Neural progenitor cell (in vitro differentiated cells): ENCODE measurements around the gene SKIC8. TPM values are rescaled to one million over a fixed set of nuclear protein-coding genes. Genes with fewer than 3 reads are reported as not detected.

Experiments
- DNase-seq: peaks from one replicate; pipeline ENCODE4 v3.0.0-alpha.2; 2016; ENCODE audit warnings: low spot score
- H2AFZ ChIP-seq: fragments of 200-600 bp; sonication (generic); replicated peaks from 2 replicates; pipeline ENCODE4 v1.6.1; 2016; ENCODE audit warnings: antibody characterized with exemption
- H3F3A ChIP-seq: fragments of 200-600 bp; sonication (generic); 2 replicates; pipeline ENCODE4 v1.6.1; 2016; ENCODE audit warnings: antibody characterized with exemption, low read depth
- H3K27ac ChIP-seq: fragments of 200-600 bp; sonication (generic); 2 replicates; pipeline ENCODE4 v1.5.1; 2016; ENCODE audit warnings: mild to moderate bottlenecking
- H3K27me3 ChIP-seq: fragments of 200-600 bp; sonication (generic); 2 replicates; pipeline ENCODE4 v1.6.1; 2016; ENCODE audit warnings: mild to moderate bottlenecking, moderate library complexity
- H3K36me3 ChIP-seq: fragments of 200-600 bp; sonication (generic); 2 replicates; pipeline ENCODE4 v1.5.1; 2016
- H3K4me1 ChIP-seq: fragments of 200-600 bp; sonication (generic); 2 replicates; pipeline ENCODE4 v1.6.1; 2016; ENCODE audit warnings: mixed run types
- H3K4me2 ChIP-seq: fragments of 200-600 bp; sonication (generic); 2 replicates; pipeline ENCODE4 v1.6.1; 2016
- H3K4me3 ChIP-seq: fragments of 200-600 bp; sonication (generic); 2 replicates; pipeline ENCODE4 v1.5.1; 2016
- H3K79me2 ChIP-seq: fragments of 200-600 bp; sonication (generic); 2 replicates; pipeline ENCODE4 v1.6.1; 2016; ENCODE audit warnings: low read depth
- H3K9ac ChIP-seq: fragments of 200-600 bp; sonication (generic); 2 replicates; pipeline ENCODE4 v1.6.1; 2016
- H3K9me3 ChIP-seq: fragments of 200-600 bp; sonication (generic); 2 replicates; pipeline ENCODE4 v1.5.1; 2016; ENCODE audit warnings: low read depth
- H4K20me1 ChIP-seq: fragments of 200-600 bp; sonication (generic); 2 replicates; pipeline ENCODE4 v1.6.1; 2016; ENCODE audit warnings: low read depth
- H3K27ac Mint-ChIP-seq: 3 replicates; pipeline ENCODE4 v1.8.0; 2021; ENCODE audit warnings: mixed read lengths
- H3K27me3 Mint-ChIP-seq: 2 replicates; pipeline ENCODE4 v1.8.0; 2022; ENCODE audit warnings: low read depth, mild to moderate bottlenecking, inconsistent platforms, moderate library complexity, mixed read lengths; ENCODE audit not compliant: insufficient read depth
- H3K36me3 Mint-ChIP-seq: 3 replicates; pipeline ENCODE4 v1.8.0; 2021; ENCODE audit warnings: mixed read lengths
- H3K4me1 Mint-ChIP-seq: 3 replicates; pipeline ENCODE4 v1.8.0; 2021; ENCODE audit warnings: mixed read lengths
- H3K4me3 Mint-ChIP-seq: 3 replicates; pipeline ENCODE4 v1.8.0; 2021; ENCODE audit warnings: mild to moderate bottlenecking, moderate library complexity, mixed read lengths
- H3K9me3 Mint-ChIP-seq: 3 replicates; pipeline ENCODE4 v1.8.0; 2020; ENCODE audit warnings: mixed read lengths
- EZH2 ChIP-seq: fragments of 200-600 bp; sonication (generic); IDR thresholded peaks from 2 replicates; pipeline ENCODE4 v1.6.1; 2017; ENCODE audit warnings: antibody characterized with exemption, mild to moderate bottlenecking, moderate library complexity
- EZH2phosphoT487 ChIP-seq: fragments of 200-600 bp; sonication (generic); IDR thresholded peaks from 2 replicates; pipeline ENCODE4 v1.6.1; 2017; ENCODE audit warnings: antibody characterized with exemption
- total RNA-seq: library from RNA; depleted of rRNA; stranded (reverse); fragments of >200 nt; gene quantifications from 2 replicates; pipeline ENCODE4 v1.2.3, GENCODE V29; 2015; ENCODE audit warnings: low replicate concordance
- TF ChIP-seq, protein P1 (sequence below): fragments of 200-600 bp; sonication (generic); IDR thresholded peaks from 2 replicates; pipeline ENCODE4 v1.5.1; 2017; ENCODE audit warnings: antibody characterized with exemption, mild to moderate bottlenecking

Gene SKIC8
- total RNA-seq, 1 donor from 2014 or later = 76.0 TPM

DNA sequence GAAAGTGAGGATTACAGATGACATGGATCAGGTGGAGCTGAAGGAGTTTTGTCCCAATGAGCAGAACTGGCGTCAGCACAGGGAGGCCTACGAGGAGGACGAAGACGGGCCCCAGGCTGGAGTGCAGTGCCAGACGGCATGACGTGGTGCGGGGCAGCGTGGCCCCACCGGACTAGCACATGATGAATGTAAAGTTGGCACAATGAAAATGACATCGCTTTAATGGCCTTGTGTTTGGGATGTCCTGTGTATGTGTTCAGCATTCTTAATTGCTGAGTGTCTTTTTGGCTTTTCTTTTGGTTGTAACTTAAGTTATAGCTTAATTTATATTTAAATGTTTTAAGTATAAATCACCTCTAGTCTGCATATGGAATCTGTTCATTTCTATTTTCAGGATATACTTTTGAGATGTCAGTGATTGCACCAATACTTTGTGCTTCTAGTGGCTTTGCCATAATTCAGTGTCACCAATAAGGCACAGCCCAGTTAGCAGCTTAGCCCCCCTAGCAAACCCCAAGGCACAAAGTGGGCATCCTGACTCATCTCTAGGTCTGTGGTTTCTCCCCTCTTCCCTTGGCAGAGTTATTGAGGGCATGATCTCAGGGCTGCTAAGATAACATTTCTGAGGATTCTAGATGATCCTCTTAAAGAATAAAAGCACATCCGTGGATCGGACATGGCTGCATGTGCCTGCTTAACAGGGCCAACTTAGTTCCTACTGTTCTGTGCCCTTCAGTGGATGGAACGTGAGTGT lies 18.9 kb downstream of the SKIC8 start:
- Histone ChIP-seq H3K9ac (no peak overlapping the region), H2AFZ (no peak overlapping the region)

DNA sequence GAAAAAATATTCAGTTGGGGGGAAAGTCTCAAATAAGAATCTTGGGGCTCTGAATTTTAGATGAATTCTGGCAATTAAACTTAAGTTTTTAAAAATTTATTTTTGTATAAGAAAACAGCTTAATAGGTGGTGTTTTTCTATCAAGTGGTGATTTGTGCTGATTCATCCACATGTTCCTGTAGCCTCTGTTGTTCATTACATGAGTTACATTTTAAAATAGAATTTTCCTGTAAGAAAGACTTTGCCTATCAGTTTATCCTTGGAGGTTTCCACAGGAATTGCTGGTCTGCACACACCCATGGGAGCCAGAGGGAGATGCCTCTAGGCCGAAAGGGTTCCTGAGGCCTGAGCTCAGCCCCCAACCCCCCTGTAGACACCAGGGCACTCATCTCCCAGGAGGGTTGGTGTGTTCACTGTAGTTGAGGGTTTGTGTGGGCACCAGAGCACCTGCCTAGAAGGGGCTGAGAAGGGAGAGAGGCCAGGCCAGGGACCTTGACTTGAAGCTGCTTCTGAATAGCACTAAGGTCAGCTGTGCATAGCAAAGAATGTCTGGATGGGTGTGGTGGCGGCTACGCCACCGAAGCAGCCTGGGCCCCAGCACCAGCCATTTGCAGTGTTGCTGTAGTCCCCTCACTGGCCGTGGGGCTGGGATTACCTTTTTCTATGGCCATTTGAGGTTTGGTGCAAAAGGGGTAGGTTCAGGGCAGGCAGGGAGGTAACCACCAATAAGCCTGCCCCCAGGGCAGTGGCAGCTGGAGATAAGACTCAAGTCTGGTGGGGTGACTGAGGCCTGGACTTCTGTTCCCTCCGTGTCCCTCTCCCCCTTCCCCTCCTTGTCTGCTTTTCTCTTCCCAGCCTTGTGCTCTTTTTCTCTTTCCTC lies 23.1 kb downstream of the SKIC8 start:
- Histone ChIP-seq H3K36me3 (no peaks in the 10 kb centered on the region), H3K4me3 (no peak overlapping the region), H3F3A (no peaks in the 10 kb centered on the region), H3K9me3 (no peaks in the 10 kb centered on the region), H3K4me2 (no peak overlapping the region), H4K20me1 (no peaks in the 10 kb centered on the region), H3K27ac (no peak overlapping the region), H3K79me2 (no peaks in the 10 kb centered on the region), H3K4me1 (no peaks in the 10 kb centered on the region), H2AFZ (no peak overlapping the region), H3K9ac (no peak overlapping the region), H3K27me3 (no peaks in the 10 kb centered on the region)
- H3K27me3 Mint-ChIP-seq = no peaks in the 10 kb centered on the region
- no peaks in the 10 kb centered on the region for H3K36me3 Mint-ChIP-seq
- TF ChIP-seq EZH2phosphoT487 (no peak), EZH2 (no peak)
- TF ChIP-seq, protein P1, sequence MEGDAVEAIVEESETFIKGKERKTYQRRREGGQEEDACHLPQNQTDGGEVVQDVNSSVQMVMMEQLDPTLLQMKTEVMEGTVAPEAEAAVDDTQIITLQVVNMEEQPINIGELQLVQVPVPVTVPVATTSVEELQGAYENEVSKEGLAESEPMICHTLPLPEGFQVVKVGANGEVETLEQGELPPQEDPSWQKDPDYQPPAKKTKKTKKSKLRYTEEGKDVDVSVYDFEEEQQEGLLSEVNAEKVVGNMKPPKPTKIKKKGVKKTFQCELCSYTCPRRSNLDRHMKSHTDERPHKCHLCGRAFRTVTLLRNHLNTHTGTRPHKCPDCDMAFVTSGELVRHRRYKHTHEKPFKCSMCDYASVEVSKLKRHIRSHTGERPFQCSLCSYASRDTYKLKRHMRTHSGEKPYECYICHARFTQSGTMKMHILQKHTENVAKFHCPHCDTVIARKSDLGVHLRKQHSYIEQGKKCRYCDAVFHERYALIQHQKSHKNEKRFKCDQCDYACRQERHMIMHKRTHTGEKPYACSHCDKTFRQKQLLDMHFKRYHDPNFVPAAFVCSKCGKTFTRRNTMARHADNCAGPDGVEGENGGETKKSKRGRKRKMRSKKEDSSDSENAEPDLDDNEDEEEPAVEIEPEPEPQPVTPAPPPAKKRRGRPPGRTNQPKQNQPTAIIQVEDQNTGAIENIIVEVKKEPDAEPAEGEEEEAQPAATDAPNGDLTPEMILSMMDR = no peak
- no peak overlapping the region for H3K4me3 Mint-ChIP-seq
- H3K9me3 Mint-ChIP-seq = no peaks in the 10 kb centered on the region
- DNase-seq = no peak
- H3K27ac Mint-ChIP-seq = no peak overlapping the region
- peaks cover 5% of the 10 kb centered on the region for H3K4me1 Mint-ChIP-seq

More for the DNA sequence above, 18.9 kb downstream of the SKIC8 start:
- no peaks in the 10 kb centered on the region for H3K36me3 Mint-ChIP-seq
- Histone ChIP-seq H3K4me1 (no peaks in the 10 kb centered on the region), H3K36me3 (no peaks in the 10 kb centered on the region), H3K27ac (no peak overlapping the region), H3K4me3 (no peak overlapping the region), H3K4me2 (no peak overlapping the region), H3F3A (no peaks in the 10 kb centered on the region), H3K79me2 (no peaks in the 10 kb centered on the region), H3K9me3 (no peaks in the 10 kb centered on the region), H4K20me1 (no peaks in the 10 kb centered on the region), H3K27me3 (no peaks in the 10 kb centered on the region)
- no peak for DNase-seq
- H3K27ac Mint-ChIP-seq = no peak overlapping the region
- H3K9me3 Mint-ChIP-seq = no peaks in the 10 kb centered on the region
- no peaks in the 10 kb centered on the region for H3K4me1 Mint-ChIP-seq
- H3K4me3 Mint-ChIP-seq = no peak overlapping the region
- TF ChIP-seq EZH2 = no peak
- TF ChIP-seq, protein P1 = no peak
- H3K27me3 Mint-ChIP-seq = no peaks in the 10 kb centered on the region

DNA sequence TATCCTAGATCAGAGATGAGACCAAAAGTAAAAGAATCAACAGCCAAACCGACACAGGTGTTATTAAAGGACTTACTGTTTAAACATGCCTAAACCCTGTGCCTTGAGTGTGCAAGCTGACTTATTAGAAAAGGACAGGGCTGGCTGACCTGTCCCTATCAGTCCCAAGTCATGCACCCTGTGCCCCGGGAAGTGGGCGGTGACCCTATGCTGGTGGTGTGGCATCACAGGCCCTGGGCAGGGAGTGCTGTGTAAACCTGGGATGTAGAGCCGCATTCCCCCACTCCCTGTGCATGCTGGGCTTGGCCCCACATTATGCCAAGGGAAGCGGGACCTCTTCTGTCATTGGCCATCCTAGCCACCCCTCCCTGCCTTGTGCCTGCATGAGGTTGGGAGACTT lies 24.4 kb downstream of the SKIC8 start:
- no peak for DNase-seq

More for the DNA sequence above, 24.4 kb downstream of the SKIC8 start:
- H3K4me3 Mint-ChIP-seq = no peak overlapping the region
- Histone ChIP-seq H3K27me3 (no peaks in the 10 kb centered on the region), H3K36me3 (no peaks in the 10 kb centered on the region), H3K9ac (no peak overlapping the region), H3K4me1 (no peaks in the 10 kb centered on the region), H3K79me2 (no peaks in the 10 kb centered on the region), H4K20me1 (no peaks in the 10 kb centered on the region), H2AFZ (no peak overlapping the region), H3K4me3 (no peak overlapping the region), H3K4me2 (no peak overlapping the region), H3K27ac (no peak overlapping the region), H3K9me3 (no peaks in the 10 kb centered on the region), H3F3A (no peaks in the 10 kb centered on the region)
- H3K27me3 Mint-ChIP-seq = no peaks in the 10 kb centered on the region
- TF ChIP-seq, protein P1 = no peak
- TF ChIP-seq EZH2 = no peak
- TF ChIP-seq EZH2phosphoT487 = no peak
- no peak overlapping the region for H3K27ac Mint-ChIP-seq
- no peaks in the 10 kb centered on the region for H3K36me3 Mint-ChIP-seq
- peaks cover 5% of the 10 kb centered on the region for H3K4me1 Mint-ChIP-seq
- no peaks in the 10 kb centered on the region for H3K9me3 Mint-ChIP-seq
